Keratinocyte (primary cell): ENCODE results near the gene PRDM7. TPM values are rescaled to one million over a fixed set of nuclear protein-coding genes. Genes with fewer than 3 reads are reported as not detected.
"Not testable (repeated sequence)": the region's sequence is repeated elsewhere in the genome, so short reads cannot be mapped to it uniquely, and the experiment has no call there.

Experiments
- DNase-seq: peaks from one replicate; pipeline ENCODE4 v3.0.0-alpha.2; 2011; ENCODE audit warnings: low read depth, missing footprints, low spot score
- FAIRE-seq: peaks from 2 replicates; lab custom pipeline; 2011; peaks lifted over from hg19 to GRCh38; lab: Jason Lieb, UNC
- H2AFZ ChIP-seq: 2 replicates; pipeline ENCODE4 v1.6.0; 2012; ENCODE audit warnings: low read length, control low read depth, inconsistent platforms; ENCODE audit not compliant: control insufficient read depth
- H3K27ac ChIP-seq: 2 replicates; pipeline ENCODE4 v1.5.1; 2011; ENCODE audit warnings: low read length; ENCODE audit not compliant: control insufficient read depth, insufficient read depth
- H3K27me3 ChIP-seq: 3 replicates; pipeline ENCODE4 v1.6.0; 2011; ENCODE audit warnings: low read length; ENCODE audit not compliant: control insufficient read depth, insufficient read depth; ENCODE audit errors: extremely low read depth
- H3K36me3 ChIP-seq, 2 experiments: 2 replicates in 1 of 2; 3 replicates in 1 of 2; pipeline ENCODE4 v1.5.1; 2011; ENCODE audit warnings: low read length in 2 of 2, mild to moderate bottlenecking in 1 of 2; ENCODE audit not compliant: control insufficient read depth in 2 of 2, insufficient read depth in 2 of 2; ENCODE audit errors: extremely low read depth in 1 of 2
- H3K4me1 ChIP-seq: 3 replicates; pipeline ENCODE4 v1.5.1; 2011; ENCODE audit warnings: low read length; ENCODE audit not compliant: control insufficient read depth, insufficient read depth; ENCODE audit errors: extremely low read depth
- H3K4me2 ChIP-seq: 3 replicates; pipeline ENCODE4 v1.6.0; 2011; ENCODE audit warnings: low read depth, low read length; ENCODE audit not compliant: control insufficient read depth, insufficient read depth; ENCODE audit errors: extremely low read depth
- H3K4me3 ChIP-seq, 3 experiments: fragments of 200-600 bp in 1 of 3; sonication (generic) in 1 of 3; 2 replicates in 2 of 3; 3 replicates in 1 of 3; pipeline ENCODE4 v1.5.1; 2011 to 2016; ENCODE audit warnings: low read length in 3 of 3, mild to moderate bottlenecking in 3 of 3, control low read depth in 2 of 3, inconsistent platforms in 1 of 3, low read depth in 1 of 3, mixed read lengths in 1 of 3, mixed run types in 1 of 3, moderate library complexity in 1 of 3; ENCODE audit not compliant: control insufficient read depth in 2 of 3, insufficient read depth in 2 of 3; ENCODE audit errors: extremely low read depth in 1 of 3
- H3K79me2 ChIP-seq: 2 replicates; pipeline ENCODE4 v1.6.0; 2012; ENCODE audit warnings: low read length; ENCODE audit not compliant: control insufficient read depth, insufficient read depth
- H3K9ac ChIP-seq: 3 replicates; pipeline ENCODE4 v1.6.0; 2011; ENCODE audit warnings: low read length; ENCODE audit not compliant: control insufficient read depth, insufficient read depth; ENCODE audit errors: extremely low read depth
- H3K9me1 ChIP-seq: 3 replicates; pipeline ENCODE4 v1.6.0; 2011; ENCODE audit warnings: low read length; ENCODE audit not compliant: control insufficient read depth, insufficient read depth; ENCODE audit errors: extremely low read depth
- H3K9me3 ChIP-seq: 2 replicates; pipeline ENCODE4 v1.5.1; 2012; ENCODE audit warnings: low read depth, low read length; ENCODE audit not compliant: control insufficient read depth
- H4K20me1 ChIP-seq: 3 replicates; pipeline ENCODE4 v1.6.0; 2011; ENCODE audit warnings: low read length; ENCODE audit not compliant: control insufficient read depth, insufficient read depth; ENCODE audit errors: extremely low read depth
- EZH2 ChIP-seq: IDR thresholded peaks from one replicate; pipeline ENCODE4 v1.6.1; 2012; ENCODE audit warnings: inconsistent platforms, mild to moderate bottlenecking, low read length, moderate library complexity
- dilution Hi-C: fragments of 300-500 bp; cut with MboI; formaldehyde crosslinking; loops from one replicate; pipeline ENCODE4 v1.7.0; 2020; ENCODE audit warnings: low sequenced_read_pairs; ENCODE audit not compliant: extremely low pct_ligation_motif_present
- polyA plus RNA-seq, 5 experiments: library from polyadenylated mRNA; depleted of rRNA in 3 of 5; stranded (reverse) in 3 of 5; stranded (forward) in 1 of 5; unstranded in 1 of 5; fragments of >200 nt; gene quantifications; 1 replicate in 1 of 5; 2 replicates in 3 of 5; 3 replicates in 1 of 5; pipeline versions ENCODE4 v1.2.1 to v1.2.3, GENCODE V29; 2011 to 2012; ENCODE audit warnings: missing spikeins in 2 of 5, low read depth in 1 of 5, low replicate concordance in 1 of 5
- TF ChIP-seq, protein P1 (sequence below), 3 experiments: IDR thresholded peaks in 1 of 3; conservative IDR thresholded peaks in 1 of 3; optimal IDR thresholded peaks in 1 of 3; 2 replicates in 2 of 3; 3 replicates in 1 of 3; pipeline versions ENCODE3 to v1.5.1; 2011; ENCODE audit warnings: low read length in 3 of 3, mild to moderate bottlenecking in 3 of 3, moderate library complexity in 2 of 3, control low read depth in 1 of 3, inconsistent platforms in 1 of 3; ENCODE audit not compliant: insufficient read depth in 2 of 3; ENCODE audit errors: extremely low read depth in 1 of 3

Gene PRDM7
- polyA plus RNA-seq, 1 donor (not counting 4 experiments of a cell fraction or from before 2014, with no cell fraction given), result not detected

- Histone ChIP-seq H3K4me2 (peak overlapping the region; percentile 45), H3K9ac (no peak overlapping the region), H3K4me3 (no peak overlapping the region), H3K27ac (no peak overlapping the region), H3K27me3 (no peaks in the 10 kb centered on the region), H3K9me1 (no peaks in the 10 kb centered on the region), H3K79me2 (no peaks in the 10 kb centered on the region), H3K9me3 (peaks cover 17% of the 10 kb centered on the region), H4K20me1 (no peaks in the 10 kb centered on the region), H2AFZ (peak overlapping the region; percentile 73), H3K4me1 (peaks cover 12% of the 10 kb centered on the region), H3K36me3 (no peaks in the 10 kb centered on the region)
- TF ChIP-seq, protein P1, sequence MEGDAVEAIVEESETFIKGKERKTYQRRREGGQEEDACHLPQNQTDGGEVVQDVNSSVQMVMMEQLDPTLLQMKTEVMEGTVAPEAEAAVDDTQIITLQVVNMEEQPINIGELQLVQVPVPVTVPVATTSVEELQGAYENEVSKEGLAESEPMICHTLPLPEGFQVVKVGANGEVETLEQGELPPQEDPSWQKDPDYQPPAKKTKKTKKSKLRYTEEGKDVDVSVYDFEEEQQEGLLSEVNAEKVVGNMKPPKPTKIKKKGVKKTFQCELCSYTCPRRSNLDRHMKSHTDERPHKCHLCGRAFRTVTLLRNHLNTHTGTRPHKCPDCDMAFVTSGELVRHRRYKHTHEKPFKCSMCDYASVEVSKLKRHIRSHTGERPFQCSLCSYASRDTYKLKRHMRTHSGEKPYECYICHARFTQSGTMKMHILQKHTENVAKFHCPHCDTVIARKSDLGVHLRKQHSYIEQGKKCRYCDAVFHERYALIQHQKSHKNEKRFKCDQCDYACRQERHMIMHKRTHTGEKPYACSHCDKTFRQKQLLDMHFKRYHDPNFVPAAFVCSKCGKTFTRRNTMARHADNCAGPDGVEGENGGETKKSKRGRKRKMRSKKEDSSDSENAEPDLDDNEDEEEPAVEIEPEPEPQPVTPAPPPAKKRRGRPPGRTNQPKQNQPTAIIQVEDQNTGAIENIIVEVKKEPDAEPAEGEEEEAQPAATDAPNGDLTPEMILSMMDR (optimal IDR thresholded peaks at IDR 0.05 in 1 of 3, IDR thresholded peaks at IDR 0.05 in 1 of 3, conservative IDR thresholded peaks at IDR 0.05 in 1 of 3; ENCODE audit: extremely low read depth in 1 of 3, insufficient read depth in 2 of 3, low read length in 3 of 3), result no peak
- TF ChIP-seq EZH2, result no peak
- FAIRE-seq (peak; percentile 29), DNase-seq (no peak)
- dilution Hi-C loops, result no loop called here
Measured at GRCh38 chr16:90057738-90058173, 19.4 kb downstream of the PRDM7 start.

DNA sequence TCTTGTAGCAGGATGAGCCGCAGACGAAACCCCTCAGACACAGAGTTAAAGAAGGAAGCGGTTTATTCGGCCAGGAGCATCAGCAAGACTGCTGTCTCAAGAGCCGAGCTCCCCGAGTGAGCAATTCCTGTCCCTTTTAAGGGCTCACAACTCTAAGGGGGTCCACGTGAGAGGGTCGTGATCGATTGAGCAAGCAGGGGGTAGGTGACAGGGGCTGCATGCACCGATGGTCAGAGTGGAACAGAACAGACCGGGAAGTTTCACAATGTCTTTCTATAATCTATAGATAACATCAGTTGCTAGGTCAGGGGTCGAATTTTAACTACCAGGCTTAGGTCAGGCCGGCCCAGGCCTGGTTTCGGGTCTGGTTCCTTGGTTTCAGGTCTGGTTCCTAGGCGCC lies 20.6 kb downstream of the PRDM7 start:
- H3K4me2 ChIP-seq, H3K9me1 ChIP-seq, H3K9ac ChIP-seq, H3K4me3 ChIP-seq, H3K27ac ChIP-seq, H3K79me2 ChIP-seq, H3K36me3 ChIP-seq, dilution Hi-C loops, H4K20me1 ChIP-seq, FAIRE-seq, H3K27me3 ChIP-seq, H2AFZ ChIP-seq, DNase-seq: not testable (repeated sequence)
- peaks cover 17% of the 10 kb centered on the region for H3K9me3 ChIP-seq
- H3K4me1 ChIP-seq, result peaks cover 12% of the 10 kb centered on the region

DNA sequence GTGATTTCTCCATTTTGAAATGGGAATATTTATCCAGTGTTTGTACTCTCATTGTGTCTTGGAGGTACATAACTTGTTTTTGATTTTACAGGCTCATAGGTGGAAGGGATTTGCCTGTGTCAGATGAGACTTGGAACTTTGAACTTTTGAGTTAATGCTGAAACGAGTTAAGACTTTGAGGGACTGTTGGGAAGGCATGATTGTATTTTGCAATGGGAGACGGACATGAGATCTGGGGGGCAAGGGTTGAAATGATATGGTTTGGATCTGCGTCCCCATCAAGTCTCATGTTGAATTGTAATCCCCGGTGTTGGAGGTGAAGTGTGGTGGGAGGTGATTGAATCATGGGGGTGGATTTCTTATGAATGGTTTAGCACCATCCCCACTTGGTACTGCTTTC lies 21.8 kb downstream of the PRDM7 start:
- no peak for FAIRE-seq
- Histone ChIP-seq H3K79me2 (no peaks in the 10 kb centered on the region), H3K4me2 (no peak overlapping the region), H3K9ac (no peak overlapping the region), H3K36me3 (no peaks in the 10 kb centered on the region), H3K27me3 (no peaks in the 10 kb centered on the region), H3K9me1 (no peaks in the 10 kb centered on the region), H3K4me3 (no peak overlapping the region), H3K27ac (no peak overlapping the region), H3K9me3 (peaks cover 17% of the 10 kb centered on the region), H4K20me1 (no peaks in the 10 kb centered on the region), H3K4me1 (peaks cover 12% of the 10 kb centered on the region), H2AFZ (no peak overlapping the region)
- no peak for DNase-seq
- TF ChIP-seq, protein P1 (optimal IDR thresholded peaks at IDR 0.05 in 1 of 3, IDR thresholded peaks at IDR 0.05 in 1 of 3, conservative IDR thresholded peaks at IDR 0.05 in 1 of 3; ENCODE audit: extremely low read depth in 1 of 3, insufficient read depth in 2 of 3, low read length in 3 of 3), result no peak
- TF ChIP-seq EZH2, result no peak
- dilution Hi-C loops, result no loop called here
